Loucy (cell line): ENCODE measurements around the gene C5AR2.

ENCODE experiments used
- EZH2phosphoT487 ChIP-seq: fragments of 200-600 bp; IDR thresholded peaks from 2 replicates; pipeline ENCODE4 v1.6.1; 2018; ENCODE audit warnings: antibody characterized with exemption, mild to moderate bottlenecking, moderate library complexity, borderline replicate concordance
- TF ChIP-seq, protein P1 (sequence below): fragments of 200-600 bp; sonication (generic); conservative IDR thresholded peaks from 2 replicates; pipeline ENCODE4 v1.5.1; 2014; ENCODE audit warnings: mild to moderate bottlenecking, antibody characterized with exemption, low read length

DNA sequence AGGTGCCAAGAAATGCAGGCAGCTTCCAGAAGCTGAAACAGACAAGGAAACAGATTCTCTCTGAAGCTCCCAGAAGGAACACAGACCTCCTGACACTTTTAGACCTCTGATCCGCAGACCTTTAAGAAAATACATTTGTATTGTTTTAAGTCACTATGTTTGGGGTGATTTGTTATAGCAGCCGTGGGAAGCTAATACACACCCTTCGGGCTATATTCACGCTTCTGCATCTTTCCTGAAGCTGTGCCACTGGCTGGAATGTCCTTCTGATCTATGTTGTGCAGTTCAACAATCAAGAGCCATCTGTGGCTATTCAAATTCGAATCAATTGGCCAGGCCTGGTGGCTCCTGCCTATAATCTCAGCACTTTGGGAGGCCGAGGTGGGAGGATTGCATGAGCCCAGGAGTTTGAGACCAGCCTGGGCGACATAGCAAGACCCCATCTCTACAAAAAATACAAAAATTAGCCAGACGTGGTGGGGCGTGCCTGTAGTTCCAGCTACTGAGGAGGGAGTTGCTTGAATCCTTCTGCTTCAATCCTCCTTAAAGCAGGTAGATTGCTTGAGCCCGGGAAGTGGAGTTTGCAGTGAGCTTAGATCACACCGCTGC is 11.3 kb downstream of the C5AR2 start:
- TF ChIP-seq, protein P1, sequence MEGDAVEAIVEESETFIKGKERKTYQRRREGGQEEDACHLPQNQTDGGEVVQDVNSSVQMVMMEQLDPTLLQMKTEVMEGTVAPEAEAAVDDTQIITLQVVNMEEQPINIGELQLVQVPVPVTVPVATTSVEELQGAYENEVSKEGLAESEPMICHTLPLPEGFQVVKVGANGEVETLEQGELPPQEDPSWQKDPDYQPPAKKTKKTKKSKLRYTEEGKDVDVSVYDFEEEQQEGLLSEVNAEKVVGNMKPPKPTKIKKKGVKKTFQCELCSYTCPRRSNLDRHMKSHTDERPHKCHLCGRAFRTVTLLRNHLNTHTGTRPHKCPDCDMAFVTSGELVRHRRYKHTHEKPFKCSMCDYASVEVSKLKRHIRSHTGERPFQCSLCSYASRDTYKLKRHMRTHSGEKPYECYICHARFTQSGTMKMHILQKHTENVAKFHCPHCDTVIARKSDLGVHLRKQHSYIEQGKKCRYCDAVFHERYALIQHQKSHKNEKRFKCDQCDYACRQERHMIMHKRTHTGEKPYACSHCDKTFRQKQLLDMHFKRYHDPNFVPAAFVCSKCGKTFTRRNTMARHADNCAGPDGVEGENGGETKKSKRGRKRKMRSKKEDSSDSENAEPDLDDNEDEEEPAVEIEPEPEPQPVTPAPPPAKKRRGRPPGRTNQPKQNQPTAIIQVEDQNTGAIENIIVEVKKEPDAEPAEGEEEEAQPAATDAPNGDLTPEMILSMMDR = no peak
- TF ChIP-seq EZH2phosphoT487 = no peak
